MM.1S (cell line): ENCODE data around the gene SLC1A7.

Source experiments
- EZH2 ChIP-seq: fragments of 300-600 bp; sonication (generic); optimal IDR thresholded peaks from 2 replicates; pipeline ENCODE3; 2017; ENCODE audit warnings: low read depth, mild to moderate bottlenecking, antibody characterized with exemption, low read length, mixed read lengths
- EZH2phosphoT487 ChIP-seq: fragments of 300-600 bp; sonication (generic); IDR thresholded peaks from 2 replicates; pipeline ENCODE4 v1.6.1; 2018; ENCODE audit warnings: antibody characterized with exemption, low read length
- TF ChIP-seq, protein P1 (sequence below): fragments of 300-600 bp; sonication (generic); IDR thresholded peaks from 2 replicates; pipeline ENCODE4 v1.5.1; 2016; ENCODE audit warnings: antibody characterized with exemption, low read length, mixed read lengths

DNA sequence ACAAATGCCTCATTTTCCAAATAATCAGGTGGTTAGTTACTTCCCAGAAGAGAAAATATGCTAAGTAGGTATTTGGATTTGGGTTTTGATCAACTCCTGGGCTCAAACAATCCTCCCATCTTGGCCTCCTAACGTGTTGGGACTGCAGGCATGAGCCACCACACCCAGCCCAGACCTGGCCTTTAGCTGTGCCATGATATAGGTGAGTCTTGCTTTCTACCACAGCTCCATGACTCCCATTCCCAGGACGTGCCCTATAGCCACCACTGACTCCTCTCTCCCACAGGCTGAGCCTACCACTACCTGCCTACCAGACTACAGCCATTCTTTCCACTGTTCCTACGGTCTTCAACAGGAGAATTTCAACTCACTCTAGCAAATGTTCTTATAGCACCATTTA, 1.8 kb upstream of the SLC1A7 start:
- TF ChIP-seq, protein P1, sequence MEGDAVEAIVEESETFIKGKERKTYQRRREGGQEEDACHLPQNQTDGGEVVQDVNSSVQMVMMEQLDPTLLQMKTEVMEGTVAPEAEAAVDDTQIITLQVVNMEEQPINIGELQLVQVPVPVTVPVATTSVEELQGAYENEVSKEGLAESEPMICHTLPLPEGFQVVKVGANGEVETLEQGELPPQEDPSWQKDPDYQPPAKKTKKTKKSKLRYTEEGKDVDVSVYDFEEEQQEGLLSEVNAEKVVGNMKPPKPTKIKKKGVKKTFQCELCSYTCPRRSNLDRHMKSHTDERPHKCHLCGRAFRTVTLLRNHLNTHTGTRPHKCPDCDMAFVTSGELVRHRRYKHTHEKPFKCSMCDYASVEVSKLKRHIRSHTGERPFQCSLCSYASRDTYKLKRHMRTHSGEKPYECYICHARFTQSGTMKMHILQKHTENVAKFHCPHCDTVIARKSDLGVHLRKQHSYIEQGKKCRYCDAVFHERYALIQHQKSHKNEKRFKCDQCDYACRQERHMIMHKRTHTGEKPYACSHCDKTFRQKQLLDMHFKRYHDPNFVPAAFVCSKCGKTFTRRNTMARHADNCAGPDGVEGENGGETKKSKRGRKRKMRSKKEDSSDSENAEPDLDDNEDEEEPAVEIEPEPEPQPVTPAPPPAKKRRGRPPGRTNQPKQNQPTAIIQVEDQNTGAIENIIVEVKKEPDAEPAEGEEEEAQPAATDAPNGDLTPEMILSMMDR, result no peak
- no peak for TF ChIP-seq EZH2
- TF ChIP-seq EZH2phosphoT487, result no peak
